Natural killer cell (primary cell): ENCODE data around the gene KIZ. TPM values are rescaled to one million over a fixed set of nuclear protein-coding genes. Genes with fewer than 3 reads are reported as not detected.

ENCODE experiments used
- ATAC-seq, 3 donors: fragments of 150-1000 bp in 2 of 3; fragments of 200-7000 bp in 1 of 3; cut with Tn5 transposase; 1 replicate in 1 of 3; 2 replicates in 2 of 3; pipeline ENCODE4 v1.10.0; 2021; ENCODE audit warnings: mild to moderate bottlenecking in 2 of 3, moderate library complexity in 2 of 3
- DNase-seq, 2 donors: peaks; one replicate each; pipeline versions ENCODE4 v3.0.0 to v3.0.0-alpha.2; 2013 to 2021; ENCODE audit warnings: mixed read lengths in 1 of 2
- H3K27ac ChIP-seq: one replicate; pipeline ENCODE4 v1.5.1; 2013; ENCODE audit warnings: mild to moderate bottlenecking, low read length
- H3K27me3 ChIP-seq: one replicate; pipeline ENCODE4 v1.6.1; 2013; ENCODE audit warnings: low read length; ENCODE audit not compliant: control insufficient read depth, insufficient read depth
- H3K36me3 ChIP-seq: one replicate; pipeline ENCODE4 v1.6.1; 2013; ENCODE audit warnings: low read length; ENCODE audit not compliant: control insufficient read depth, insufficient read depth
- H3K4me1 ChIP-seq: one replicate; pipeline ENCODE4 v1.6.1; 2013; ENCODE audit warnings: low read length; ENCODE audit not compliant: control insufficient read depth, insufficient read depth
- H3K4me3 ChIP-seq: one replicate; pipeline ENCODE4 v1.5.1; 2013; ENCODE audit warnings: low read length
- H3K9me3 ChIP-seq: one replicate; pipeline ENCODE4 v1.6.1; 2013; ENCODE audit warnings: low read length; ENCODE audit not compliant: control insufficient read depth, insufficient read depth
- H3K27ac Mint-ChIP-seq, 2 donors: one replicate each; pipeline ENCODE4 v1.8.0; 2022; ENCODE audit warnings: mild to moderate bottlenecking in 2 of 2, mixed read lengths in 2 of 2, moderate library complexity in 1 of 2
- H3K27me3 Mint-ChIP-seq, 2 donors: one replicate each; pipeline ENCODE4 v1.8.0; 2022; ENCODE audit warnings: low read depth in 2 of 2, mixed read lengths in 2 of 2
- H3K36me3 Mint-ChIP-seq: one replicate; pipeline ENCODE4 v1.8.0; 2022; ENCODE audit warnings: mixed read lengths
- H3K4me1 Mint-ChIP-seq, 2 donors: one replicate each; pipeline ENCODE4 v1.8.0; 2022; ENCODE audit warnings: mixed read lengths in 2 of 2
- H3K4me3 Mint-ChIP-seq: one replicate; pipeline ENCODE4 v1.8.0; 2022; ENCODE audit warnings: mild to moderate bottlenecking, moderate library complexity, mixed read lengths
- H3K9me3 Mint-ChIP-seq, 2 donors: one replicate each; pipeline ENCODE4 v1.8.0; 2022; ENCODE audit warnings: mixed read lengths in 2 of 2
- WGBS: methylation state at CpG from one replicate; pipeline ENCODE4 v1.1.7; 2013; ENCODE audit warnings: missing lambda C conversion rate; ENCODE audit not compliant: insufficient coverage; 5-methylcytosine and 5-hydroxymethylcytosine counted together
- intact Hi-C: fragments of 100-400 bp; cut with micrococcal nuclease; formaldehyde crosslinking; loops from one replicate; pipeline ENCODE4 v1.14.2; 2022
- total RNA-seq, 4 donors: library from RNA; stranded (reverse); fragments of 120-200 nt in 1 of 4; gene quantifications; one replicate each; pipeline versions ENCODE4 v1.2.3 to v1.2.4, GENCODE V29; 2013 to 2022
- TF ChIP-seq, protein P1 (sequence below): fragments of 200-600 bp; IDR thresholded peaks from one replicate; pipeline ENCODE4 v1.8.0; 2022; ENCODE audit warnings: antibody characterized with exemption

KIZ gene
- total RNA-seq, 3 donors from 2014 or later (not counting 1 experiment from before 2014, with no cell fraction given): 32.9 to 38.2 (median 35.3) TPM

DNA sequence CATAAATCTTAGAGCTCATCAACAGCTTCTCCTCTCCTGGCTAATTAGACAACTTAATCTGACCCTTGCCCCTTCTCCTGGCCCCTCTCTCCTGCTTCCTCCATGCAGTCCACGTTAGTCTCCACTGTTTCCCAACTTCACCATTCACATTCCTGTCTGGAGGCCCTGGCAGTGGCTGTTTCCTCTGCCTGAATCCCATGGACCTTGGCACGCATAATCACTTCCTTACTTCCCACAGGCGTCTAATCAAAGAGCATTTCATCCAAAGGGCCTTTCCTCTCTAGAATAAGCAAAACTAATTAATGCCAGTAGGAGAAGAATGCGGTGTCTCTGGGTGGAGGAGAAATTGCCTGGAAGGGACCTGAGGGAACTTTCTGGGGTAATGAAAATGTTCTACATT, 160.9 kb downstream of the KIZ start:
- intact Hi-C loops: no loop called here
- DNase-seq (no peak), ATAC-seq (no peak)
- no peaks in the 10 kb centered on the region for H3K4me1 Mint-ChIP-seq
- peaks cover 10% of the 10 kb centered on the region for H3K36me3 Mint-ChIP-seq
- Histone ChIP-seq H3K4me1 (no peaks in the 10 kb centered on the region), H3K9me3 (no peaks in the 10 kb centered on the region), H3K4me3 (no peak overlapping the region), H3K27me3 (no peaks in the 10 kb centered on the region), H3K27ac (no peak overlapping the region), H3K36me3 (no peaks in the 10 kb centered on the region)
- H3K9me3 Mint-ChIP-seq: no peaks in the 10 kb centered on the region
- TF ChIP-seq, protein P1, sequence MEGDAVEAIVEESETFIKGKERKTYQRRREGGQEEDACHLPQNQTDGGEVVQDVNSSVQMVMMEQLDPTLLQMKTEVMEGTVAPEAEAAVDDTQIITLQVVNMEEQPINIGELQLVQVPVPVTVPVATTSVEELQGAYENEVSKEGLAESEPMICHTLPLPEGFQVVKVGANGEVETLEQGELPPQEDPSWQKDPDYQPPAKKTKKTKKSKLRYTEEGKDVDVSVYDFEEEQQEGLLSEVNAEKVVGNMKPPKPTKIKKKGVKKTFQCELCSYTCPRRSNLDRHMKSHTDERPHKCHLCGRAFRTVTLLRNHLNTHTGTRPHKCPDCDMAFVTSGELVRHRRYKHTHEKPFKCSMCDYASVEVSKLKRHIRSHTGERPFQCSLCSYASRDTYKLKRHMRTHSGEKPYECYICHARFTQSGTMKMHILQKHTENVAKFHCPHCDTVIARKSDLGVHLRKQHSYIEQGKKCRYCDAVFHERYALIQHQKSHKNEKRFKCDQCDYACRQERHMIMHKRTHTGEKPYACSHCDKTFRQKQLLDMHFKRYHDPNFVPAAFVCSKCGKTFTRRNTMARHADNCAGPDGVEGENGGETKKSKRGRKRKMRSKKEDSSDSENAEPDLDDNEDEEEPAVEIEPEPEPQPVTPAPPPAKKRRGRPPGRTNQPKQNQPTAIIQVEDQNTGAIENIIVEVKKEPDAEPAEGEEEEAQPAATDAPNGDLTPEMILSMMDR: no peak
- peaks cover 32 to 44% of the 10 kb centered on the region in 2 donors for H3K27me3 Mint-ChIP-seq
- 67% methylated on average over 4 of the region's 4 CpGs for WGBS
- H3K4me3 Mint-ChIP-seq: no peak overlapping the region
- H3K27ac Mint-ChIP-seq: no peak overlapping the region

- no peaks in the 10 kb centered on the region for H3K27me3 ChIP-seq
- H3K36me3 ChIP-seq: no peaks in the 10 kb centered on the region
- peaks cover 10% of the 10 kb centered on the region for H3K36me3 Mint-ChIP-seq
- 86% methylated on average over 14 of the region's 14 CpGs for WGBS
- H3K4me3 Mint-ChIP-seq: no peak overlapping the region
- no peaks in the 10 kb centered on the region for H3K9me3 Mint-ChIP-seq
- H3K27me3 Mint-ChIP-seq: peaks cover 32 to 44% of the 10 kb centered on the region in 2 donors
- no peak overlapping the region for H3K4me3 ChIP-seq
- TF ChIP-seq, protein P1: no peak
- no peaks in the 10 kb centered on the region for H3K9me3 ChIP-seq
- H3K27ac ChIP-seq: no peak overlapping the region
- DNase-seq (no peak), ATAC-seq (no peak)
- no peaks in the 10 kb centered on the region for H3K4me1 Mint-ChIP-seq
- H3K27ac Mint-ChIP-seq: no peak overlapping the region
- H3K4me1 ChIP-seq: no peaks in the 10 kb centered on the region
- intact Hi-C loops: no loop called here
Measured at GRCh38 chr20:21288587-21289370, 162.9 kb downstream of the KIZ start.

DNA sequence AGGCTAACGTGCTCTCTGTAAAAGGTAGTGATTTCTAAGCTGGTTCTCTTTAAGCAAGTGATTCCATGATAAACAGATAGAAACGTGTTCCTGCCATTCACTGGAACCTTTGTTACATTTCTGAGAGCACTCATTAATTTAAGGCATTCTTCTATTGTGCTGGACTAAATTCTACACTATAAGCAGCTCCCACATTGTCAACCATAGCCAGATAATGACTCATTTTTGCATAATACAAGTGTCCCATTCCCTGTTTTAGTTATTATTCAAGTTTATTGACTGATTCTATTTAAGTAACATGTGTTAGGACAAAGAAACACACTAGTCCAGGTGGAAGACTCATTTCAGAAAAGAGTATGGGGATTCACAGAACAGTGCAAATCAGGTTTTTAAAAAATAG, 163.8 kb downstream of the KIZ start:
- intact Hi-C loops: no loop called here
- no peaks in the 10 kb centered on the region for H3K36me3 ChIP-seq
- Mint-ChIP-seq H3K27ac (no peak overlapping the region), H3K4me1 (no peaks in the 10 kb centered on the region), H3K9me3 (no peaks in the 10 kb centered on the region), H3K36me3 (peaks cover 10% of the 10 kb centered on the region), H3K4me3 (no peak overlapping the region), H3K27me3 (peaks cover 30 to 39% of the 10 kb centered on the region in 2 donors)
- H3K27ac ChIP-seq: no peak overlapping the region
- H3K9me3 ChIP-seq: no peaks in the 10 kb centered on the region
- TF ChIP-seq, protein P1: no peak
- H3K4me3 ChIP-seq: no peak overlapping the region
- no peaks in the 10 kb centered on the region for H3K27me3 ChIP-seq
- no peak for ATAC-seq
- DNase-seq: no peak
- no peaks in the 10 kb centered on the region for H3K4me1 ChIP-seq
- WGBS: 38% methylated on average over 1 of the region's 2 CpGs

DNA sequence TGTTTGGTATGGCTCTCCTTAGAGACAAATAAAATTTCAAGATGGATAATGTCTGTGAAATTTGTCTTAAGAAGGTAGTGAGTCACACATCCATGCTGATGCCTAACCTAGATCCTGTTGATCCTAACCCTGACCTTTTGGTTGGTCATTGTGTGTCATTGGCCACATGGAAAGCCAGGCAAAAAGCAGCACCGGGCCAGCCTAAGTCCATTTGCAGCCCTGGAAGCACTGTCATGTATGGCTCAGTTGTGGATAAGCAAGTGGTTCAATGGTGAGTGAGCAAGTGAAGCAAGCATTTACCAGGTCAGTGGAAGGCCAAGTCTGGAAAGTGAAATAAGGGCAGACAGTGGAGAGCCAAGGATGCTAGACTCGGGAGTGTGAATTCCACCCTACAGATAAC, 165.1 kb downstream of the KIZ start:
- TF ChIP-seq, protein P1: no peak
- WGBS: 89% methylated on average over 1 of the region's 2 CpGs
- no peak overlapping the region for H3K27ac ChIP-seq
- H3K4me1 ChIP-seq: no peaks in the 10 kb centered on the region
- no peaks in the 10 kb centered on the region for H3K9me3 ChIP-seq
- ATAC-seq: no peak
- H3K4me1 Mint-ChIP-seq: no peaks in the 10 kb centered on the region
- peaks cover 3% of the 10 kb centered on the region for H3K36me3 Mint-ChIP-seq
- no peak overlapping the region for H3K4me3 Mint-ChIP-seq
- H3K27me3 Mint-ChIP-seq: peaks cover 22 to 28% of the 10 kb centered on the region in 2 donors
- H3K27me3 ChIP-seq: no peaks in the 10 kb centered on the region
- H3K27ac Mint-ChIP-seq: no peak overlapping the region
- no peak overlapping the region for H3K4me3 ChIP-seq
- H3K9me3 Mint-ChIP-seq: no peaks in the 10 kb centered on the region
- no peaks in the 10 kb centered on the region for H3K36me3 ChIP-seq
- intact Hi-C loops: no loop called here
- DNase-seq: no peak
